ENCODE measurements around the gene BCL2L12.

BCL2L12 gene

DNA sequence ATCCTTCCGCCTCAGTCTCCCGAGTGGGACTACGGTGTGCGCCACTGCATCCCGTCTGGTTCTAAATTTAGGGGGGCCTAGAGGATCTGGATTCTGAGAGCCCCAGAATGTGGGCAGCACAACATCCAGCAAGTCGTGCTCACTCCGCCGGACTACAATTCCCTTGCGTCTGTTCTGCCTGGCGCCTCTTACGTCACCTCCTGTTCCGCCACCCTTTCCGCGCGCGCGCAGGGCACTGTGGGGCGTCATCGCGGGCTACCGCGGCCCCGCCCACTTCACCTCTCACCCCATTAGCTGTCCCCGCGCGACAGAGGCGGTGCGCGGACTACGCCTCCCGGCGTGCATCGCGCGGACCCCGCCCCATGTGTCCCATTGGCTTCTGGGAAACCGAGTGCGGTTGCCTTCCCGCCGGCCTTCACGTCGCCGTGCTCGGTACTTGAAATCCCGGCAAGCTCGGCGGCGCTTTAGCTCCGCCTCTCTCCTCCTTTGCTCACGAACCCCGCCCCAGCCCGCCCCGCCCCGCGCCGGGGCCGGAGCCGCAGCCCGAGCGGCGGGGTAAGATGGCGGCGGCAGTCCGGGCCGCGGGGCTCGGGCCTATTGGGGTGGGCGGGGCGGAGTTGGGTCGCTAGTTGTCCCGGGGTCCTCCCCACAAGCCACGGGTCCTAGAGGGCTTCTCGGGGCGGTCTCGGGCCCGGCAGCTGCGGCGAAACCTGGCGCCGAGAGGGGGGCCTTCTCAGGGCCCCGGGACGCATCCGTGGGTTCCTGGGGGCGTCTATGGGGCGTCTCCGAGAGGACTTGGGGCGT is 23.8 kb upstream of the BCL2L12 start, which contains the start of gene SCAF1 (continued):
- TF ChIP-seq ZNF791 (tag by site-specific recombination; IDR thresholded peaks at IDR 0.05) (no peak), ZNF16 (tag by site-specific recombination; IDR thresholded peaks at IDR 0.05; ENCODE audit: low read depth) (no peak)
- TF ChIP-seq, protein P1, sequence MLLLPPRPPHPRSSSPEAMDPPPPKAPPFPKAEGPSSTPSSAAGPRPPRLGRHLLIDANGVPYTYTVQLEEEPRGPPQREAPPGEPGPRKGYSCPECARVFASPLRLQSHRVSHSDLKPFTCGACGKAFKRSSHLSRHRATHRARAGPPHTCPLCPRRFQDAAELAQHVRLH (tag by site-specific recombination; IDR thresholded peaks at IDR 0.05) = peak; percentile 75

DNA sequence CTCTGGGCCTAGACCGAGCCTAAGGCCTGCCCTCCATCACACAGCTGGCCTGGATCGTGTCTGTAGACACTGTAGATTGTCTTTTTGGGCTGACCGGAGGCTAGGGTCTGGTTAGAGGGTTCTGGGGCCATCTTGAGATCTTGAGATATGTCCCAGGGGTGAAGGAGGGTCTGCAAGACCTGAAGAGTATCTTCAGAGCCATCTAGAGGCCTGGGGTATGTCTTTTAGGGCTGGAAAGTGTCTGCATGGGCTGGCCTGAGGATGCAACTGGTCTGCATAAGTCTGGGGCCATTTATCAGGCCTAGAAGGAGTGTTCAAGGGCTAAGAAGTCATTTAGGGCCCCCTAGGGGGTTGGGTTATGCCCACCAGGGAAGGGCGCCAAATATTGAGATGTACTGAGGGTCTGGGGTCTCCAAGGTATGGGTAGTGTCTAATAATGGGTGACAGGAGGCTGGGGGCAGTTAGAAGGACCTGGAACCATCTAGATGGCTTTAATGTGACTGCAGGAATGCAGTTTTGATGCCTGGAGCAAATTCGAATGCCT is 23.2 kb upstream of the BCL2L12 start:
- Histone ChIP-seq H3K4me3 (ENCODE audit: low read depth, low read length) (peak overlapping the region; percentile 78), H3K4me1 (ENCODE audit: control insufficient read depth, insufficient read depth, low read length) (peaks cover 31% of the 10 kb centered on the region), H3K27ac (ENCODE audit: extremely low read depth, low read depth, low read length) (peak overlapping the region; percentile 98), H3K36me3 (ENCODE audit: control insufficient read depth in 2 of 2, insufficient read depth in 1 of 2, low read length in 2 of 2) (peaks cover 10 to 40% of the 10 kb centered on the region in 2 experiments), H3K9me3 (ENCODE audit: control insufficient read depth, insufficient read depth, low read depth, low read length) (no peaks in the 10 kb centered on the region)
- POLR2A ChIA-PET = interaction anchor here (0.6 to 3.5 kb wide), 15 partner anchors 12 to 227 kb away, joined by 3 to 124 read pairs (median 8); partner anchors contain the start of genes BCL2L12, FUZ, IRF3 and NOSIP
- CTCF ChIA-PET = interaction anchor here (0.9 to 6.5 kb wide), 4 partner anchors 12 to 72 kb away, joined by 3 to 59 read pairs (median 6); partner anchors contain the start of gene PRR12
- TF ChIP-seq ZNF777 (tag by site-specific recombination; IDR thresholded peaks at IDR 0.05; ENCODE audit: borderline replicate concordance) (0 out of 2 replicates have a peak, but pooled peaks have one; percentile 24), SCRT2 (tag by site-specific recombination; IDR thresholded peaks at IDR 0.05) (0 out of 2 replicates have a peak, but pooled peaks have one; percentile 41), ZNF354C (tag by site-specific recombination; IDR thresholded peaks at IDR 0.05; ENCODE audit: borderline replicate concordance, low read depth) (no peak), YY1 (tag by site-specific recombination; IDR thresholded peaks at IDR 0.05) (0 out of 2 replicates have a peak, but pooled peaks have one; percentile 7), ZBTB20 (tag by site-specific recombination; IDR thresholded peaks at IDR 0.05) (peak; percentile 66), ZNF510 (tag by site-specific recombination; IDR thresholded peaks at IDR 0.05; ENCODE audit: insufficient replicate concordance) (no peak), ZNF843 (tag by site-specific recombination; IDR thresholded peaks at IDR 0.05) (no peak), ZFP41 (tag by site-specific recombination; IDR thresholded peaks at IDR 0.05; ENCODE audit: borderline replicate concordance) (no peak), BCL11A (tag by site-specific recombination; IDR thresholded peaks at IDR 0.05; ENCODE audit: low read depth) (no peak), ZNF654 (tag by site-specific recombination; IDR thresholded peaks at IDR 0.05; ENCODE audit: low read depth) (no peak), ZSCAN23 (tag by site-specific recombination; IDR thresholded peaks at IDR 0.05) (no peak)
- TF ChIP-seq, protein P2, sequence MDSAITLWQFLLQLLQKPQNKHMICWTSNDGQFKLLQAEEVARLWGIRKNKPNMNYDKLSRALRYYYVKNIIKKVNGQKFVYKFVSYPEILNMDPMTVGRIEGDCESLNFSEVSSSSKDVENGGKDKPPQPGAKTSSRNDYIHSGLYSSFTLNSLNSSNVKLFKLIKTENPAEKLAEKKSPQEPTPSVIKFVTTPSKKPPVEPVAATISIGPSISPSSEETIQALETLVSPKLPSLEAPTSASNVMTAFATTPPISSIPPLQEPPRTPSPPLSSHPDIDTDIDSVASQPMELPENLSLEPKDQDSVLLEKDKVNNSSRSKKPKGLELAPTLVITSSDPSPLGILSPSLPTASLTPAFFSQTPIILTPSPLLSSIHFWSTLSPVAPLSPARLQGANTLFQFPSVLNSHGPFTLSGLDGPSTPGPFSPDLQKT (IDR thresholded peaks at IDR 0.05; ENCODE audit: borderline replicate concordance, low read depth, low read length) = no peak
- TF ChIP-seq, protein P3, sequence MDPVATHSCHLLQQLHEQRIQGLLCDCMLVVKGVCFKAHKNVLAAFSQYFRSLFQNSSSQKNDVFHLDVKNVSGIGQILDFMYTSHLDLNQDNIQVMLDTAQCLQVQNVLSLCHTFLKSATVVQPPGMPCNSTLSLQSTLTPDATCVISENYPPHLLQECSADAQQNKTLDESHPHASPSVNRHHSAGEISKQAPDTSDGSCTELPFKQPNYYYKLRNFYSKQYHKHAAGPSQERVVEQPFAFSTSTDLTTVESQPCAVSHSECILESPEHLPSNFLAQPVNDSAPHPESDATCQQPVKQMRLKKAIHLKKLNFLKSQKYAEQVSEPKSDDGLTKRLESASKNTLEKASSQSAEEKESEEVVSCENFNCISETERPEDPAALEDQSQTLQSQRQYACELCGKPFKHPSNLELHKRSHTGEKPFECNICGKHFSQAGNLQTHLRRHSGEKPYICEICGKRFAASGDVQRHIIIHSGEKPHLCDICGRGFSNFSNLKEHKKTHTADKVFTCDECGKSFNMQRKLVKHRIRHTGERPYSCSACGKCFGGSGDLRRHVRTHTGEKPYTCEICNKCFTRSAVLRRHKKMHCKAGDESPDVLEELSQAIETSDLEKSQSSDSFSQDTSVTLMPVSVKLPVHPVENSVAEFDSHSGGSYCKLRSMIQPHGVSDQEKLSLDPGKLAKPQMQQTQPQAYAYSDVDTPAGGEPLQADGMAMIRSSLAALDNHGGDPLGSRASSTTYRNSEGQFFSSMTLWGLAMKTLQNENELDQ (tag by site-specific recombination; IDR thresholded peaks at IDR 0.05; ENCODE audit: low read depth) = no peak
- TF ChIP-seq, protein P4, sequence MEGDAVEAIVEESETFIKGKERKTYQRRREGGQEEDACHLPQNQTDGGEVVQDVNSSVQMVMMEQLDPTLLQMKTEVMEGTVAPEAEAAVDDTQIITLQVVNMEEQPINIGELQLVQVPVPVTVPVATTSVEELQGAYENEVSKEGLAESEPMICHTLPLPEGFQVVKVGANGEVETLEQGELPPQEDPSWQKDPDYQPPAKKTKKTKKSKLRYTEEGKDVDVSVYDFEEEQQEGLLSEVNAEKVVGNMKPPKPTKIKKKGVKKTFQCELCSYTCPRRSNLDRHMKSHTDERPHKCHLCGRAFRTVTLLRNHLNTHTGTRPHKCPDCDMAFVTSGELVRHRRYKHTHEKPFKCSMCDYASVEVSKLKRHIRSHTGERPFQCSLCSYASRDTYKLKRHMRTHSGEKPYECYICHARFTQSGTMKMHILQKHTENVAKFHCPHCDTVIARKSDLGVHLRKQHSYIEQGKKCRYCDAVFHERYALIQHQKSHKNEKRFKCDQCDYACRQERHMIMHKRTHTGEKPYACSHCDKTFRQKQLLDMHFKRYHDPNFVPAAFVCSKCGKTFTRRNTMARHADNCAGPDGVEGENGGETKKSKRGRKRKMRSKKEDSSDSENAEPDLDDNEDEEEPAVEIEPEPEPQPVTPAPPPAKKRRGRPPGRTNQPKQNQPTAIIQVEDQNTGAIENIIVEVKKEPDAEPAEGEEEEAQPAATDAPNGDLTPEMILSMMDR (tag by site-specific recombination; IDR thresholded peaks at IDR 0.05) = 0 out of 2 replicates have a peak, but pooled peaks have one; percentile 32
